ENCODE results near the gene CCDC187. TPM values are rescaled to one million over a fixed set of nuclear protein-coding genes. Genes with fewer than 3 reads are reported as not detected.

CCDC187 gene
- total RNA-seq, 1 experiment from 2014 or later, result 2.7 TPM

GRCh38 chr9:136246849-136247550 is 56.9 kb downstream of the CCDC187 start:
- no peaks in the 10 kb centered on the region for H3K9me2 ChIP-seq (ENCODE audit: insufficient read depth)
- intact Hi-C loops (cut with micrococcal nuclease; ENCODE audit: unreplicated experiment), result no loop called here
- ChIA-PET POLR2A (ENCODE audit: unreplicated experiment) (interaction anchor here (0.6 kb wide), 1 partner anchor 763 kb away, joined by 3 read pairs; no protein-coding TSS in a partner anchor), CTCF (interaction anchor here (0.6 kb wide), 1 partner anchor 13 kb away, joined by 3 read pairs; no protein-coding TSS in a partner anchor)
- TF ChIP-seq EZH2 (IDR thresholded peaks at IDR 0.05; ENCODE audit: low read depth) (no peak), CTCF (conservative IDR thresholded peaks at IDR 0.05) (no peak)
- peaks cover 12% of the 10 kb centered on the region for H3K4me1 ChIP-seq (replicated peaks; ENCODE audit: insufficient read depth)
- peaks cover 6% of the 10 kb centered on the region; the same call in 1 of the 2 replicates for H3F3A ChIP-seq (ENCODE audit: insufficient read depth, low read depth)
- peaks cover 33% of the 10 kb centered on the region for H3K79me2 ChIP-seq (ENCODE audit: low read depth)
- peaks cover 29% of the 10 kb centered on the region for H4K20me1 ChIP-seq (ENCODE audit: insufficient read depth)
- no peak overlapping the region for H2AFZ ChIP-seq
- H3K4me3 ChIP-seq, result no peak overlapping the region
- peaks cover 31% of the 10 kb centered on the region for H3K27me3 ChIP-seq (ENCODE audit: insufficient read depth, low read depth)
- H3K27ac ChIP-seq, result no peak overlapping the region
- no peaks in the 10 kb centered on the region for H3K9me3 ChIP-seq (ENCODE audit: insufficient read depth, low read depth)
- DNase-seq, result no peak
- H3K4me2 ChIP-seq, result no peak overlapping the region
- no peaks in the 10 kb centered on the region for H3K36me3 ChIP-seq (ENCODE audit: low read depth)
- BruUV-seq (replicated peaks), result no TSS peak

GRCh38 chr9:136245219-136246150 is 58.4 kb downstream of the CCDC187 start, which contains the start of gene QSOX2:
Gene QSOX2, minus strand, starts transcription at chr9:136245812. Its CDS starts 9 bp downstream, at chr9:136245803.
- Histone ChIP-seq H3K9me2 (ENCODE audit: insufficient read depth) (no peaks in the 10 kb centered on the region), H3K27ac (peak within 1 kb of the TSS; percentile 49; the same call in 1 of the 2 replicates), H2AFZ (peak within 1 kb of the TSS; percentile 54; the same call in 1 of the 2 replicates), H3K27me3 (ENCODE audit: insufficient read depth, low read depth) (peaks cover 26% of the 10 kb centered on the region; the same call in 1 of the 2 replicates), H3K79me2 (ENCODE audit: low read depth) (peaks cover 48% of the 10 kb centered on the region), H3F3A (ENCODE audit: insufficient read depth, low read depth) (peaks cover 6% of the 10 kb centered on the region; the same call in 1 of the 2 replicates), H3K9me3 (ENCODE audit: insufficient read depth, low read depth) (no peaks in the 10 kb centered on the region), H3K36me3 (ENCODE audit: low read depth) (no peaks in the 10 kb centered on the region), H3K4me1 (replicated peaks; ENCODE audit: insufficient read depth) (peaks cover 12% of the 10 kb centered on the region), H3K4me3 (peak within 1 kb of the TSS; percentile 97), H3K4me2 (peak within 1 kb of the TSS; percentile 100), H4K20me1 (ENCODE audit: insufficient read depth) (peaks cover 42% of the 10 kb centered on the region)
- peak in 1 of 2 experiments; percentile 85 for DNase-seq
- intact Hi-C loops (cut with micrococcal nuclease; ENCODE audit: unreplicated experiment), result loop anchor here (1.0 kb wide), 1 partner anchor 17 kb away; no protein-coding TSS in a partner anchor
- POLR2A ChIA-PET (ENCODE audit: unreplicated experiment), result interaction anchor here (0.8 kb wide), 1 partner anchor 16 kb away, joined by 7 read pairs; no protein-coding TSS in a partner anchor
- TF ChIP-seq EZH2 (IDR thresholded peaks at IDR 0.05; ENCODE audit: low read depth) (no peak), CTCF (conservative IDR thresholded peaks at IDR 0.05) (no peak)
- no TSS peak for BruUV-seq (replicated peaks)
- CTCF ChIA-PET, result interaction anchor here (0.8 kb wide), 1 partner anchor 17 kb away, joined by 3 read pairs; no protein-coding TSS in a partner anchor

GRCh38 chr9:136244969-136245218 is 59.0 kb downstream of the CCDC187 start:
- Histone ChIP-seq H3K27ac (peak overlapping the region; percentile 49; the same call in 1 of the 2 replicates), H3K9me3 (ENCODE audit: insufficient read depth, low read depth) (no peaks in the 10 kb centered on the region), H3K4me2 (peak overlapping the region; percentile 100), H4K20me1 (ENCODE audit: insufficient read depth) (peaks cover 47% of the 10 kb centered on the region), H3K4me1 (replicated peaks; ENCODE audit: insufficient read depth) (peaks cover 12% of the 10 kb centered on the region), H3F3A (ENCODE audit: insufficient read depth, low read depth) (peaks cover 6% of the 10 kb centered on the region; the same call in 1 of the 2 replicates), H3K36me3 (ENCODE audit: low read depth) (no peaks in the 10 kb centered on the region), H3K4me3 (peak overlapping the region; percentile 97), H3K79me2 (ENCODE audit: low read depth) (peaks cover 54% of the 10 kb centered on the region), H3K27me3 (ENCODE audit: insufficient read depth, low read depth) (peaks cover 21% of the 10 kb centered on the region; the same call in 1 of the 2 replicates), H2AFZ (peak overlapping the region; percentile 54; the same call in 1 of the 2 replicates), H3K9me2 (ENCODE audit: insufficient read depth) (no peaks in the 10 kb centered on the region)
- CTCF ChIA-PET, result no interaction called here
- intact Hi-C loops (cut with micrococcal nuclease; ENCODE audit: unreplicated experiment), result loop anchor here (1.0 kb wide), 1 partner anchor 17 kb away; no protein-coding TSS in a partner anchor
- POLR2A ChIA-PET (ENCODE audit: unreplicated experiment), result interaction anchor here (0.8 kb wide), 1 partner anchor 17 kb away, joined by 7 read pairs; no protein-coding TSS in a partner anchor
- no peak for TF ChIP-seq CTCF (conservative IDR thresholded peaks at IDR 0.05)
- no peak for DNase-seq
- BruUV-seq (replicated peaks), result no TSS peak
